Lung (tissue), 12 donors: ENCODE results near the gene PIK3R6. TPM values are rescaled to one million over a fixed set of nuclear protein-coding genes. Genes with fewer than 3 reads are reported as not detected.

Experiments used
- ATAC-seq: fragments of 200-7000 bp; cut with Tn5 transposase; one replicate; pipeline ENCODE4 v1.9.1; 2020; ENCODE audit warnings: moderate number of reproducible peaks; ENCODE audit not compliant: insufficient read depth, low FRiP score
- DNase-seq, 3 donors: peaks; one replicate each; pipeline ENCODE4 v3.0.0-alpha.2; 2013 to 2017
- H3K27ac ChIP-seq, 2 donors: one replicate each; pipeline ENCODE4 v1.5.1; 2013; ENCODE audit warnings: mild to moderate bottlenecking in 2 of 2, moderate library complexity in 2 of 2, control low read depth in 1 of 2, inconsistent platforms in 1 of 2, low read depth in 1 of 2, low read length in 1 of 2
- H3K27me3 ChIP-seq, 3 donors: one replicate each; pipeline ENCODE4 v1.5.1; 2013; ENCODE audit warnings: low read length in 2 of 3; ENCODE audit not compliant: control insufficient read depth in 3 of 3, insufficient read depth in 3 of 3
- H3K36me3 ChIP-seq, 4 donors: one replicate each; pipeline ENCODE4 v1.5.1; 2013; ENCODE audit warnings: low read length in 4 of 4, mild to moderate bottlenecking in 1 of 4, moderate library complexity in 1 of 4; ENCODE audit not compliant: control insufficient read depth in 4 of 4, insufficient read depth in 4 of 4
- H3K4me1 ChIP-seq, 5 donors: one replicate each; pipeline ENCODE4 v1.5.1; 2013; ENCODE audit warnings: low read length in 5 of 5, mild to moderate bottlenecking in 2 of 5, moderate library complexity in 1 of 5; ENCODE audit not compliant: control insufficient read depth in 5 of 5, insufficient read depth in 5 of 5
- H3K4me3 ChIP-seq: one replicate; pipeline ENCODE4 v1.5.1; 2013; ENCODE audit warnings: mild to moderate bottlenecking, control low read depth, moderate library complexity
- H3K9ac ChIP-seq, 2 donors: one replicate each; pipeline ENCODE4 v1.5.1; 2013; ENCODE audit warnings: low read length in 2 of 2, control low read depth in 1 of 2; ENCODE audit not compliant: insufficient read depth in 1 of 2
- H3K9me3 ChIP-seq, 4 donors: one replicate each; pipeline ENCODE4 v1.5.1; 2013; ENCODE audit warnings: low read length in 3 of 4, mild to moderate bottlenecking in 1 of 4, moderate library complexity in 1 of 4; ENCODE audit not compliant: control insufficient read depth in 4 of 4, insufficient read depth in 3 of 4
- WGBS, 2 donors: extraction: QIAGEN DNeasy Blood & Tissue Kit; methylation state at CpG; one replicate each; pipeline ENCODE4 v1.1.7; 2013; 5-methylcytosine and 5-hydroxymethylcytosine counted together
- polyA plus RNA-seq, 2 donors: library from polyadenylated mRNA; stranded (reverse); fragments of 200-250 nt; gene quantifications; one replicate each; pipeline ENCODE4 v1.2.1, GENCODE V29; 2013
- total RNA-seq, 2 donors: library from RNA; depleted of rRNA in 1 of 2; stranded (reverse); fragments of >200 nt in 1 of 2; gene quantifications; one replicate each; pipeline ENCODE4 v1.2.1, GENCODE V29; 2014 to 2021
- TF ChIP-seq, protein P1 (sequence below): IDR thresholded peaks from 2 replicates; pipeline ENCODE4 v1.5.1; 2012; ENCODE audit warnings: mild to moderate bottlenecking; ENCODE audit errors: control extremely low read depth, extremely low read depth
- donor health status: control.
- donor health status: control.
- donor health status: Bipolar disorder and iron deficiency.
- donor health status: healthy.
- donor health status: DM: yes; HTN: yes; CAD: no.

The PIK3R6 gene
- total and polyA plus RNA-seq, 4 donors, result 0.93 to 3.0 (median 1.5) TPM

DNA sequence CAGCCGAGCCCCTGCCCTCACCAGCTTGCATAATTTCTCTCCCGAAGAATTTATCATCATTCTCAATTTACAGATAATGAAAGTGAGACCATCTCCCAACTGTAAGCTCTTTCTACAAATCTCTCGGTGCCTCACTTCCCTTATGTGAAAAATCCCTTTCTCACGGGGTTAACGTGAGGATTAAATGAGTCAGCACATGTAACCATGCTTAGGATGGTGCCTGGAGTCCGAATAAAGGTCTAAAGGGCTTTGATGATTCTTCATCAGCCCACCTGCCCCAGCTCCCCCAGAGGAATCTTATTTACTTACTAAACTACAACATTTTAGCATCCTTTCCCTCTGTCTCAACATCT lies 24.8 kb upstream of the PIK3R6 start:
- ATAC-seq, result no peak
- H3K27me3 ChIP-seq, result peaks cover 0 to 32% (median 5%) of the 10 kb centered on the region in 3 donors
- no peak overlapping the region for H3K27ac ChIP-seq
- 42 to 48% methylated on average over 6 of the region's 6 CpGs for WGBS, 2 donors
- TF ChIP-seq, protein P1, sequence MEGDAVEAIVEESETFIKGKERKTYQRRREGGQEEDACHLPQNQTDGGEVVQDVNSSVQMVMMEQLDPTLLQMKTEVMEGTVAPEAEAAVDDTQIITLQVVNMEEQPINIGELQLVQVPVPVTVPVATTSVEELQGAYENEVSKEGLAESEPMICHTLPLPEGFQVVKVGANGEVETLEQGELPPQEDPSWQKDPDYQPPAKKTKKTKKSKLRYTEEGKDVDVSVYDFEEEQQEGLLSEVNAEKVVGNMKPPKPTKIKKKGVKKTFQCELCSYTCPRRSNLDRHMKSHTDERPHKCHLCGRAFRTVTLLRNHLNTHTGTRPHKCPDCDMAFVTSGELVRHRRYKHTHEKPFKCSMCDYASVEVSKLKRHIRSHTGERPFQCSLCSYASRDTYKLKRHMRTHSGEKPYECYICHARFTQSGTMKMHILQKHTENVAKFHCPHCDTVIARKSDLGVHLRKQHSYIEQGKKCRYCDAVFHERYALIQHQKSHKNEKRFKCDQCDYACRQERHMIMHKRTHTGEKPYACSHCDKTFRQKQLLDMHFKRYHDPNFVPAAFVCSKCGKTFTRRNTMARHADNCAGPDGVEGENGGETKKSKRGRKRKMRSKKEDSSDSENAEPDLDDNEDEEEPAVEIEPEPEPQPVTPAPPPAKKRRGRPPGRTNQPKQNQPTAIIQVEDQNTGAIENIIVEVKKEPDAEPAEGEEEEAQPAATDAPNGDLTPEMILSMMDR, result no peak
- DNase-seq, result no peak
- H3K9ac ChIP-seq, result no peak overlapping the region
- peaks cover 0 to 3% (median 0%) of the 10 kb centered on the region in 5 donors for H3K4me1 ChIP-seq
- peaks cover 0 to 6% (median 0%) of the 10 kb centered on the region in 4 donors for H3K36me3 ChIP-seq
- peaks cover 0 to 8% (median 0%) of the 10 kb centered on the region in 4 donors for H3K9me3 ChIP-seq
- no peak overlapping the region for H3K4me3 ChIP-seq

DNA sequence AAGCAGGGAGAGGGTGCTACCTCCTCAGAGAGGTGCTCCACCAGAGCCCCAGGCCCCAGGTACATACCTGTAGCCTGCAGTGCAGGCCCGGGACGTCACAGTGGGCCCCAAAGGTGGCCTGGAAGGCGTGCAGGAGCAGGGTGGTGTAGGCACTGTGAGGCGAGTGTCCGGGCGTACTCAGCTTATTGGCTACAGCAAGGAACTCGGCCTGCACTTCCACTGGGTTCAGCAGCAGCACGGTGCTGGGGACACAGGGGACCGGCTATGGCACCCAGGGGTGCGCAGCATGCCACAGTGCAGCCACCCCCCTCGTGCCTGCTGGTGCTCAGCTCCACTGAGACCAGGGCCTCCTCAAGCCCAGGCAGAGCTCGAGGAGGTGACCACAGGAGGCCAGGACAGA lies 23.2 kb upstream of the PIK3R6 start:
- DNase-seq (peak in 1 of 3 donors; percentile 4), ATAC-seq (no peak)
- H3K4me1 ChIP-seq, result peaks cover 0 to 3% (median 0%) of the 10 kb centered on the region in 5 donors
- H3K9me3 ChIP-seq, result peaks cover 0 to 8% (median 0%) of the 10 kb centered on the region in 4 donors
- peaks cover 0 to 18% (median 5%) of the 10 kb centered on the region in 3 donors for H3K27me3 ChIP-seq
- H3K36me3 ChIP-seq, result peaks cover 0 to 8% (median 0%) of the 10 kb centered on the region in 4 donors
- no peak overlapping the region for H3K9ac ChIP-seq
- H3K27ac ChIP-seq, result no peak overlapping the region
- TF ChIP-seq, protein P1, result no peak
- H3K4me3 ChIP-seq, result no peak overlapping the region
- WGBS, 2 donors, result 91 to 94% methylated on average over 12 of the region's 12 CpGs

- TF ChIP-seq, protein P1, result no peak
- peak in 1 of 3 donors; percentile 3 for DNase-seq
- peaks cover 0 to 8% (median 0%) of the 10 kb centered on the region in 4 donors for H3K36me3 ChIP-seq
Observed at GRCh38 chr17:8889458-8890210, 22.2 kb upstream of the PIK3R6 start.

More at GRCh38 chr17:8889458-8890210, 22.2 kb upstream of the PIK3R6 start:
- H3K4me1 ChIP-seq, result peaks cover 0 to 3% (median 0%) of the 10 kb centered on the region in 5 donors
- 96 to 97% methylated on average over 14 of the region's 14 CpGs for WGBS, 2 donors
- H3K27ac ChIP-seq, result no peak overlapping the region
- peaks cover 0 to 8% (median 0%) of the 10 kb centered on the region in 4 donors for H3K9me3 ChIP-seq
- peaks cover 0 to 15% (median 5%) of the 10 kb centered on the region in 3 donors for H3K27me3 ChIP-seq
- ATAC-seq, result no peak
- H3K9ac ChIP-seq, result no peak overlapping the region
- no peak overlapping the region for H3K4me3 ChIP-seq
